MCF 10A (cell line): Measurements from ENCODE around the gene KCNJ2. TPM values are rescaled to one million over a fixed set of nuclear protein-coding genes. Genes with fewer than 3 reads are reported as not detected.

ENCODE experiments used
- BruUV-seq: library from RNA; stranded (reverse); fragments of 400-500 nt; replicated peaks from 2 replicates; lab custom pipeline; 2021; lab: Mats Ljungman, UMichigan
- CTCF ChIA-PET: fragments of 300-600 bp; sonication (Branson Sonifier 250); formaldehyde crosslinking; extraction: SDS; loops from one replicate; lab custom pipeline; 2021; ENCODE audit warnings: antibody characterized with exemption, inconsistent platforms; lab: Yijun Ruan, JAX
- POLR2A ChIA-PET: fragments of 300-600, 350-650 bp; sonication (Branson Sonifier 250); formaldehyde crosslinking; extraction: SDS; loops from one replicate; lab custom pipeline; 2020; ENCODE audit warnings: antibody characterized with exemption, inconsistent platforms; lab: Yijun Ruan, JAX
- DNase-seq: peaks from one replicate; pipeline ENCODE4 v3.0.0-alpha.2; 2018; ENCODE audit not compliant: unreplicated experiment
- H3K27ac Mint-ChIP-seq: one replicate; pipeline ENCODE4 v1.8.0; 2022; ENCODE audit warnings: mild to moderate bottlenecking, low read depth, mixed read lengths; ENCODE audit not compliant: unreplicated experiment
- H3K27me3 Mint-ChIP-seq: one replicate; pipeline ENCODE4 v1.8.0; 2022; ENCODE audit warnings: mixed read lengths; ENCODE audit not compliant: insufficient read depth, unreplicated experiment
- H3K36me3 Mint-ChIP-seq: one replicate; pipeline ENCODE4 v1.8.0; 2022; ENCODE audit warnings: mild to moderate bottlenecking, moderate library complexity, mixed read lengths; ENCODE audit not compliant: insufficient read depth, unreplicated experiment
- H3K4me1 Mint-ChIP-seq: one replicate; pipeline ENCODE4 v1.8.0; 2022; ENCODE audit warnings: mixed read lengths; ENCODE audit not compliant: insufficient read depth, unreplicated experiment
- H3K4me3 Mint-ChIP-seq: one replicate; pipeline ENCODE4 v1.8.0; 2022; ENCODE audit warnings: mild to moderate bottlenecking, moderate library complexity, mixed read lengths; ENCODE audit not compliant: unreplicated experiment
- H3K9me3 Mint-ChIP-seq: one replicate; pipeline ENCODE4 v1.8.0; 2022; ENCODE audit warnings: mixed read lengths; ENCODE audit not compliant: unreplicated experiment
- CTCF ChIP-seq: fragments of 200-600 bp; IDR thresholded peaks from one replicate; pipeline ENCODE4 v1.8.0; 2022; ENCODE audit warnings: antibody characterized with exemption, mild to moderate bottlenecking; ENCODE audit not compliant: unreplicated experiment
- intact Hi-C: fragments of 100-400 bp; cut with micrococcal nuclease; formaldehyde crosslinking; loops from 2 replicates; pipeline ENCODE4 v1.14.1; 2022
- total RNA-seq: library from RNA; stranded (reverse); gene quantifications from 2 replicates; pipeline ENCODE4 v1.2.3, GENCODE V29; 2022

The KCNJ2 gene
- total RNA-seq, 1 experiment from 2014 or later = 0.19 TPM

GRCh38 chr17:70134777-70135176, 34.6 kb upstream of the KCNJ2 start:
- TF ChIP-seq CTCF = no peak
- intact Hi-C loops = loop anchor here (5.0 kb wide), 1 partner anchor 272 kb away; no protein-coding TSS in a partner anchor
- no peak overlapping the region for H3K27ac Mint-ChIP-seq
- H3K27me3 Mint-ChIP-seq = no peaks in the 10 kb centered on the region
- BruUV-seq = no TSS peak
- H3K9me3 Mint-ChIP-seq = no peaks in the 10 kb centered on the region
- no peak for DNase-seq
- no peak overlapping the region for H3K4me3 Mint-ChIP-seq
- H3K4me1 Mint-ChIP-seq = peaks cover 28% of the 10 kb centered on the region
- CTCF ChIA-PET = interaction anchor here (1.7 to 2.0 kb wide), 2 partner anchors 526 to 528 kb away, joined by 7 to 8 read pairs; no protein-coding TSS in a partner anchor
- POLR2A ChIA-PET = interaction anchor here (1.5 to 2.0 kb wide), 2 partner anchors 261 to 809 kb away, joined by 4 to 8 read pairs; no protein-coding TSS in a partner anchor
- H3K36me3 Mint-ChIP-seq = peaks cover 6% of the 10 kb centered on the region

GRCh38 chr17:70136131-70136530, 33.2 kb upstream of the KCNJ2 start:
- intact Hi-C loops = loop anchor here (5.0 kb wide), 1 partner anchor 274 kb away; no protein-coding TSS in a partner anchor
- ChIA-PET CTCF (interaction anchor here (0.6 to 2.0 kb wide), 7 partner anchors 262 to 813 kb away, joined by 3 to 10 read pairs (median 5); no protein-coding TSS in a partner anchor), POLR2A (interaction anchor here (0.6 to 3.1 kb wide), 9 partner anchors 262 to 810 kb away, joined by 3 to 35 read pairs (median 4); no protein-coding TSS in a partner anchor)
- Mint-ChIP-seq H3K27ac (no peak overlapping the region), H3K36me3 (peaks cover 6% of the 10 kb centered on the region), H3K4me1 (peaks cover 28% of the 10 kb centered on the region), H3K27me3 (no peaks in the 10 kb centered on the region), H3K9me3 (no peaks in the 10 kb centered on the region), H3K4me3 (no peak overlapping the region)
- no TSS peak for BruUV-seq
- no peak for TF ChIP-seq CTCF
- DNase-seq = peak; percentile 19

GRCh38 chr17:70137451-70138230, 31.7 kb upstream of the KCNJ2 start:
- Mint-ChIP-seq H3K4me1 (peaks cover 28% of the 10 kb centered on the region), H3K9me3 (no peaks in the 10 kb centered on the region), H3K27me3 (no peaks in the 10 kb centered on the region), H3K27ac (peak overlapping the region; percentile 98), H3K4me3 (peak overlapping the region; percentile 77), H3K36me3 (peaks cover 6% of the 10 kb centered on the region)
- peak; percentile 96 for DNase-seq
- no peak for TF ChIP-seq CTCF
- no TSS peak for BruUV-seq
- CTCF ChIA-PET = interaction anchor here (0.6 to 8.2 kb wide), 4 partner anchors 414 to 556 kb away, joined by 3 to 90 read pairs (median 3); no protein-coding TSS in a partner anchor
- POLR2A ChIA-PET = interaction anchor here (0.6 to 4.5 kb wide), 26 partner anchors 12 to 537 kb away, joined by 3 to 70 read pairs (median 4); partner anchors contain the start of gene KCNJ2
- intact Hi-C loops = loop anchor here (1.0 to 5.0 kb wide), 3 partner anchors 275 to 530 kb away; no protein-coding TSS in a partner anchor
